GM19372 (cell line): ENCODE results near the gene SPINK4.

Experiments used
- ATAC-seq: cut with Tn5 transposase; IDR thresholded peaks from one replicate; pipeline ENCODE4 v1.9.1; 2021; ENCODE audit warnings: mild to moderate bottlenecking, low read depth, moderate library complexity; ENCODE audit not compliant: unreplicated experiment

Gene SPINK4, protein sequence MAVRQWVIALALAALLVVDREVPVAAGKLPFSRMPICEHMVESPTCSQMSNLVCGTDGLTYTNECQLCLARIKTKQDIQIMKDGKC

DNA sequence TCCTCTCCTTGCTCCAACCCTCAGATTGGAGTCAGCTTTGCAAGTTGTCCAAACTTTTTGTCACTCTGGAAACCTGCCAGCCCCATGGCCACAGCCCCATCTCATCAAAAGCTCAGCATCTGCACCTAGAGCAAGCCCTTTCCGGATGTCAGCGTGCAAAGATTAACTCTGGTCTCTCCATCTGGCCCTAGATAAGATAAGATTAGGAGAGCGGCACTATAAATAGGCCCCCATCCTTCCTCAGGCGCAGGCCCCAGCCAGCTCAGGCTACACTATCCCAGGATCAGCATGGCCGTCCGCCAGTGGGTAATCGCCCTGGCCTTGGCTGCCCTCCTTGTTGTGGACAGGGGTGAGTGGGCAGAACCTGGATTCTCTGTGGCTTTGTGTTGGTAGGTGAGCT, at the start of gene SPINK4:
Gene SPINK4 (plus strand): TSS at position 247 of the 400 bp plus-strand sequence. CDS start 42 bp downstream, at position 289.
- ATAC-seq: no peak

DNA sequence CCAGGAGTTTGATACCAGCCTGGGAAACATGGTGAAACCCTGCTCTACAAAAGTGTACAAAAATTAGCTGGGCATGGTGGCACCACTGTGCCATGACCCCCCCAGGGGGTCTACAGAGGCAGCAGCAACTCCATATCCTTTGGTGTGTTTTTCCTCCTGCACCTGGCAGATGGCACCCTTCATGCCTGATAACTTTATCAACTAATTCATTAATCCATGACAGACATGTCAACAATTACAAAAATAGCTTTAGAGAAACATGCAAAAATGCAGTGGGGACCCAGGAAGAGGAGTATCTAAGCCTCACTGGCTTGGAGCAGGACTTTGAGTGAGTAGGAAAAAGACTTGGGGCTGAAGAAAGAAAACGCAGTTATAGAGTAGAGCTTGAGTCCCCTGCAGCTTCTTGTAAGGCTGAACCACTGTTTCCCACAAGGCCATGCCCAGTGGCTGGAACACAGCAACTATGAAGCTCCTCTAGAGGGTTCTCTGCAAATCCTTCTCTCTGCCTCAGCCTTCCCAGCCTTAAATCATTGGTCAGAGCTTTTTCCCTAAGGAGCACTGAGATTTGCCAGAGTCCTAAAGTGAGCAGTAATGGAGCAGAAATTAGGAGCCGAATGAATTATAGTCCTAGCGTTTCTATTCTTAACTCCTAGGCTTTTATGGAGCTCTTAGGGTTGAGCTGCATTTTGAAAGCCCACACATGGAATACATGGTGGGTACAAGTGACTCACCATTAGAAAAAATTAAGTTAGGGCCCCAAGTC, 47.3 kb upstream of the SPINK4 start:
- ATAC-seq: no peak

DNA sequence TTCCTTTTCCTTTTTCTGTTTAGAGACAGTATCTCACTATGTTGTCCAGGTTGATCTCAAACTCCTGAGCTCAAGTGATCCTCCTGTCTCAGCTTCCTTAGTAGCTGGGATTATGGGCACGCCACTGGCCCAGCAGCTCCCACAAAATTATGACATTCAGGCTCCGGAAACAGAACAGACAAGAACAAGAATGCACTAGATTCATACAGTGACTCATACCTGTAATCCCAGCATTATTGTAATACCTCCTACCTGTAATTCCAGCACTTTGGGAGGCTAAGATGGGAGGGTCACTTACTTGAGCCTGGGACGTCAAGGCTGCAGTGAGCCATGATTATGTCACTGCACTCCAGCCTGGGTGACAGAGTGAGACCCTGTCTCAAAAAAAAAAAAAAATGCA, 46.1 kb upstream of the SPINK4 start:
- ATAC-seq: no peak

- no peak for ATAC-seq
Measured at GRCh38 chr9:33196736-33197135, 43.2 kb upstream of the SPINK4 start.

- no peak for ATAC-seq
Measured at GRCh38 chr9:33197279-33198152, 42.5 kb upstream of the SPINK4 start.

DNA sequence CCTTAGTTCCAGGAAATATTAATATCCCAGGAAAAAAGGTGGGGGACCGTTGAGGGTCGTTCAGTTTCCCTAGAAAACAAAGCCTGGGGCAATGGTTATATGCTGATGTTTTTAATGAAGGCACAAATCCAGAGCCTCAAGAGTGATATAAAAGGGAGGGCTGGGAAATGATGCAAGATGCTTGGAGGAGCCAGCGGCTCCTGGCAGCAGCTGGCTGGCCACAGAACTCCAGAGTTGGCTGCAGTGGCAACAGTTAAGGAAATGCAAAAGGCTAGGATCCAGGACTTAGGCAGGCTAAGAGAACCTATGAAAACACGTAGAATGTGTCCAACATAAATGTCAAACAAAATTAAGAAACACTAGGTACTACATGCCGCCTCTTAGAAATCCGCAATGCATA, 41.8 kb upstream of the SPINK4 start:
- no peak for ATAC-seq

DNA sequence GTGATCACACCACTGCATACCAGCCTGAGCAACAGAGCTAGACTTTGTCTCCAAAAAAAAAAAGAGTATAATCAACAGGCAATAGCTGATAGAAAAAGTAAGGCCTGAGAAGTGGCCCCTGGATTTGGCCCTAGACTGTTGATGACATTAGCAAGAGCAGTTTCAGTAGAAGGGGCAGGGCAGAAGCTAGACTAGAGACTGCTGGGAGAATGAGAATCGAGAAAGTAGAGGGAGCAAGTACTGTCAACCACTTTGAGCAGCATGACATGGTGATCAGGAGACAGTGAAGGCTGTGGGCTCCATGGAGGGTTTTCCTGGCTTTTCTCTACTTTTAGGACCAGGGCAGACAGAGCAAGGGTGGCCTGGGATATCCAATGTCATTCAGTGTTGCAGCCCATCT, 37.9 kb upstream of the SPINK4 start:
- peak; percentile 29 for ATAC-seq

DNA sequence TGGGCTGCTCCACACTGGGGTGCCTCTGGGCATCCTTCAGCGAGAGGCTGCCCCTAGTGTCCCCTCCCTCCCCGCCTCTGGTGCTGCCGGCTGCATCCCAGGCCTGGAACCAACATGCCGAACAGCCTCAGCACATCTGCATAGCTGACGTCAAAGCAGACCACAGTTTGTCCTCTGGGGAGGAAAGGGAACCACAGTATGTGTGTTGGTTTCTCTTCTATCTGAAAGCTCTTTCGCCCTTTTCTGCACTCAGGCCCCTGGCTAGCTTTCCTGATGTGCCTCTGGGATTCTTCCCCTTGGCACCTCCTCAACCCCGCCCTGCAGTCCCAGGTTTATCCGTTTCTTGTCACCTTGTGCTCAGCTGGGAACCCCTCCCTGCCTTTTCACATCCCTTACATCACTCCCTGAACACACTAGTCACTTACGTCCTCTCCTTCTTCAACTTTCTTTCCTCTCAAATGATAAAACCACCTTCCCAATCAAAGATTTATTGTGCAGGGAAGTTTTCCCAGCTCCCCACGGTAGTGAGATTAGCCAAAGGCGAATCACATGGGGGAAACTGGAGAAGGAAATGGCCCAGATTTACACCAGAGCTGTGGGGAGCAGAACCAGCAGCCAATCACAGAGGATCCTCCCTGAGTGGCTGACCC, 37.3 kb upstream of the SPINK4 start:
- peak; percentile 99 for ATAC-seq

- no peak for ATAC-seq
Measured at GRCh38 chr9:33209394-33209793, 30.6 kb upstream of the SPINK4 start.

DNA sequence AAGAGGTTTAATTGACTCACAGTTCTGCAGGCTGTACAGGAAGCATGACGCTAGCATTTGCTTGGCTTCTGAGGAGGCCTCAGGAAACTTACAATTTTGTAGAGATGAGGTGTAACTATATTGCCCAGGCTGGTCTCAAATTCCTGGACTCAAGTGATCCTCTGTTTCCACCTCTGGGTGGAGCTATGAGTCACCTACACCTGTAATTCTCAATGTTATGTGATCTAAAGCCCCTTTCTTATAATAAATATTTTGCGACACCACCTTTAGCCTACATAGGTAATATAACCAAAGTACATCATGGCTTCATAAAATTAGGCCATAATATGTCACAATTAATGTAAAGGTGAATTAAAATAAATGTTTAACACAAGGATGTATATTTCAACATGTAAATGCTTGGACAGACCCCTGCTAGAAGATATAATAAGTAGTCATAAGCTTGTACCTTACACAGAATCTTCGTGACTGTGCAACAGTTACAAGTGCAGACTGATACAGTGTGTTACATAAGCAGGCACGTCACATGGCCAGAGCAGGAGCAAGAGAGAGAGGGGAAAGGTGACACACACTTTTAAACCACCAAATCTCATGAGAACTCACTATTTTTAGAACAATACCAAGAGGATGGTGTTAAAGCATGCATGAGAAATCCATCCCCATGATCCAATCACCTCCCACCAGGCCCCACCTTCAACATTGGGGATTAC, 29.8 kb upstream of the SPINK4 start:
- ATAC-seq: no peak

DNA sequence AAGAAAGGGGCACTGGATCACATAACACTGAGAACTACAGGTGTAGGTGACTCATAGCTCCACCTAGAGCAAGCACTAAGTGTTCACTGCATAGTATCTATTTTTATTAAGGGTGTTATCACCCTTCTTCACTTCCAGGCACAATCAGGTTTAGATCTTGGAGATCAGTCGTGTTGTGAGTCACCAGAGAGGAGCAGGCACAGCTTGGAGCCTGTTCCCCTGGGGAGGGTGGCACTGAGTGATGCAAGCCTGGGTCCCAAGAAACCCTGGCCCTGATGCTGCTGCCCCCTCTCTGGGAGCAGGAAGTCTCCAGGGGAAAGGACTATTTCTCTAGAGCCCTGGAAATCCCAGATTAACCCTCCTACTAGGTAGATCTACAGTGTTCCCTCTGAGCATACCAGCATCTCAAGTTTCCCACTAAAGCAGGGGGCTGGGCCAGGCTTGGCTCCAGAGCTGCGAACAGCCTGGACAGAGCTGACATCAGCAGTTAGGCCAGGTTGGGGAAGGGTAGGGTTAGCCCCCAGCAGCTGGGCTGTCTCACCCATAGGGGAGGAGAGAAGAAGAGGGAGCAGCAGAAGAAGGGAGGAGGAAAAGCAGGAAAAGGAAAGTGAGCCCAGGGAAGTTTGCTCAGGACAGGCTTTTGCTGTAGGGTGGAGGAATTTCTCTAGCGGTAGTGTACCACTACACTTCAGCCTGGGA, 28.1 kb upstream of the SPINK4 start:
- no peak for ATAC-seq

GRCh38 chr9:33220681-33221567, 19.0 kb upstream of the SPINK4 start:
- no peak for ATAC-seq

DNA sequence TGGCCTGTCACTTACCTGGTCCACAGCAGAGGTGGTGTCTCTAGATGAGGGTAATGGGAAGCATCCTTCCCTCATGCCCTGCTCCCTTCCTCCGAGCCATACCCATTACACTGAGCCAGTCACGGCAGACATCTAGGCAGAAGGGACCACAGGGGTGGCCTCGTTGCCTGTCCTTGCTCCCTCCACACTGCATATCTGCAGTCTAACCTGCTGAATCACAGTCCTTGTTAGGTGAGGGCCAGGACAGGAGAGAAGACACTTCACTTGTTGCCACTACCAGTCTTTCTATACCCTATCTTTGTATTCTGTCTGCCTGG, 18.4 kb upstream of the SPINK4 start:
- ATAC-seq: no peak

DNA sequence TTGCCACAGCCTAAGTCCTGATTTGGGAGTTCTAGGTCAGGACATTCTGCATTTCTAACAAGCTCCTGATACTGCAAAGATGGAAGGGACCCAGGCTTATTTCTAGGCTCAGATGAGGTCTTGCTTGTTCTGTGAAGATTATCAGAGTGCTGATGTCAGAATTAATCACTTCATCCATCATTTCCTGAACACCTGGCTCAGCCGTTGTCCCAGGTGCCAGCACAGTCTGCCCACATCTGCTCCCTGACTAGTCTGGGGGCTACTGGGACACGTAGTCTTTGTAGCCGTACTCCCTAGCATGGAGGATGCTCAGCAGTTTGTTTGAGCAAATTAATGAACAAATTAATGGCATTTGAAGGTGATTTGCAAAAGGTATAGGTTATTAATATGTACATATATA, 17.9 kb upstream of the SPINK4 start:
- ATAC-seq: no peak

DNA sequence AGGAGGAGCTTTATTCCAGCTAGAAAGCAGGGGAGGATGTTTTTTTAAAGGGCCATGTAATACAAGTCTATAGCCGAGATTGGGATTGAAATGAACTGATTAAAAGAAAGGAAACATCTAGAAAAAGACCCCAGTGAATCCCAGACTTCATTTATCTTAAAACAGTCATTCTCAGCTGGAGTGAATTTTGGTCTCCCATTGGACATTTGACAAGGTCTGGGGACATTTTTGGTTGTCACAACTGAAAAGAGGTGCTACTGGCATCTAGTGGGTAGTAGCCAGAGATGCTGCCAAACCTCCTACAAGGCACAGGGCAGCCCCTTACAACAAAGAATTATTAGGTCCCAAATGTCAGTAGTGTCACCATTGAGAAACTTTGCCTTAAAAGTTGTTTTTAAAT, 16.3 kb upstream of the SPINK4 start:
- ATAC-seq: no peak

- ATAC-seq: no peak
Measured at GRCh38 chr9:33225319-33226147, 14.4 kb upstream of the SPINK4 start.

GRCh38 chr9:33227008-33227398, 13.0 kb upstream of the SPINK4 start:
- ATAC-seq: no peak

GRCh38 chr9:33227741-33228140, 12.2 kb upstream of the SPINK4 start:
- no peak for ATAC-seq
